ENCODE data around the gene USP51. TPM values are rescaled to one million over a fixed set of nuclear protein-coding genes. Genes with fewer than 3 reads are reported as not detected.

Gene USP51
- total and polyA plus RNA-seq, 2 donors from 2014 or later: 3.4 to 4.6 TPM

GRCh38 chrX:55452833-55453124, 36.9 kb downstream of the USP51 start:
- Histone ChIP-seq H3K36me3 (ENCODE audit: control insufficient read depth in 2 of 3, insufficient read depth in 3 of 3, low read length in 3 of 3) (no peaks in the 10 kb centered on the region), H3K27ac (ENCODE audit: low read depth in 2 of 2, low read length in 2 of 2) (no peak overlapping the region), H3K9ac (ENCODE audit: low read length in 3 of 3) (peak overlapping the region; percentile 10 to 74 (median 38)), H3K27me3 (ENCODE audit: control insufficient read depth, insufficient read depth, low read length) (no peaks in the 10 kb centered on the region), H3K4me3 (ENCODE audit: low read length in 3 of 3) (peak overlapping the region; percentile 83 to 86 (median 84)), H3K9me3 (ENCODE audit: control insufficient read depth in 2 of 3, insufficient read depth in 1 of 3, low read length in 3 of 3) (no peaks in the 10 kb centered on the region), H3K4me1 (ENCODE audit: control insufficient read depth in 2 of 3, insufficient read depth in 2 of 3, low read depth in 1 of 3, low read length in 3 of 3) (peaks cover 0 to 4% (median 2%) of the 10 kb centered on the region in 3 donors)
- TF ChIP-seq, protein P1, sequence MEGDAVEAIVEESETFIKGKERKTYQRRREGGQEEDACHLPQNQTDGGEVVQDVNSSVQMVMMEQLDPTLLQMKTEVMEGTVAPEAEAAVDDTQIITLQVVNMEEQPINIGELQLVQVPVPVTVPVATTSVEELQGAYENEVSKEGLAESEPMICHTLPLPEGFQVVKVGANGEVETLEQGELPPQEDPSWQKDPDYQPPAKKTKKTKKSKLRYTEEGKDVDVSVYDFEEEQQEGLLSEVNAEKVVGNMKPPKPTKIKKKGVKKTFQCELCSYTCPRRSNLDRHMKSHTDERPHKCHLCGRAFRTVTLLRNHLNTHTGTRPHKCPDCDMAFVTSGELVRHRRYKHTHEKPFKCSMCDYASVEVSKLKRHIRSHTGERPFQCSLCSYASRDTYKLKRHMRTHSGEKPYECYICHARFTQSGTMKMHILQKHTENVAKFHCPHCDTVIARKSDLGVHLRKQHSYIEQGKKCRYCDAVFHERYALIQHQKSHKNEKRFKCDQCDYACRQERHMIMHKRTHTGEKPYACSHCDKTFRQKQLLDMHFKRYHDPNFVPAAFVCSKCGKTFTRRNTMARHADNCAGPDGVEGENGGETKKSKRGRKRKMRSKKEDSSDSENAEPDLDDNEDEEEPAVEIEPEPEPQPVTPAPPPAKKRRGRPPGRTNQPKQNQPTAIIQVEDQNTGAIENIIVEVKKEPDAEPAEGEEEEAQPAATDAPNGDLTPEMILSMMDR (IDR thresholded peaks at IDR 0.05; ENCODE audit: borderline replicate concordance, extremely low read depth, insufficient read depth): no peak
- FAIRE-seq: no peak
- peak in 1 of 5 donors; percentile 25 for DNase-seq
- intact Hi-C loops (cut with DNase I): no loop called here

GRCh38 chrX:55451990-55452832, 37.4 kb downstream of the USP51 start, which contains the start of gene MAGEH1:
Gene MAGEH1 (plus strand): TSS chrX:55452127. CDS start chrX:55452375, 248 bp downstream.
- Histone ChIP-seq H3K9me3 (ENCODE audit: control insufficient read depth in 2 of 3, insufficient read depth in 1 of 3, low read length in 3 of 3) (no peaks in the 10 kb centered on the region), H3K27me3 (ENCODE audit: control insufficient read depth, insufficient read depth, low read length) (no peaks in the 10 kb centered on the region), H3K36me3 (ENCODE audit: control insufficient read depth in 2 of 3, insufficient read depth in 3 of 3, low read length in 3 of 3) (no peaks in the 10 kb centered on the region), H3K4me3 (ENCODE audit: low read length in 3 of 3) (peak within 1 kb of the TSS; percentile 83 to 86 (median 84)), H3K4me1 (ENCODE audit: control insufficient read depth in 2 of 3, insufficient read depth in 2 of 3, low read depth in 1 of 3, low read length in 3 of 3) (peaks cover 0 to 4% (median 2%) of the 10 kb centered on the region in 3 donors), H3K9ac (ENCODE audit: low read length in 3 of 3) (peak within 1 kb of the TSS; percentile 38 to 74 (median 63)), H3K27ac (ENCODE audit: low read depth in 2 of 2, low read length in 2 of 2) (peak within 1 kb of the TSS; percentile 7 to 81)
- intact Hi-C loops (cut with DNase I): no loop called here
- DNase-seq: peak; percentile 87 to 96 (median 91)
- no peak for FAIRE-seq
- TF ChIP-seq, protein P1 (IDR thresholded peaks at IDR 0.05; ENCODE audit: borderline replicate concordance, extremely low read depth, insufficient read depth): no peak

GRCh38 chrX:55451626-55451989, 38.0 kb downstream of the USP51 start:
- H3K27me3 ChIP-seq (ENCODE audit: control insufficient read depth, insufficient read depth, low read length): no peaks in the 10 kb centered on the region
- no peaks in the 10 kb centered on the region for H3K36me3 ChIP-seq (ENCODE audit: control insufficient read depth in 2 of 3, insufficient read depth in 3 of 3, low read length in 3 of 3)
- peaks cover 0 to 4% (median 2%) of the 10 kb centered on the region in 3 donors for H3K4me1 ChIP-seq (ENCODE audit: control insufficient read depth in 2 of 3, insufficient read depth in 2 of 3, low read depth in 1 of 3, low read length in 3 of 3)
- peak overlapping the region; percentile 7 to 81 for H3K27ac ChIP-seq (ENCODE audit: low read depth in 2 of 2, low read length in 2 of 2)
- DNase-seq (no peak), FAIRE-seq (no peak)
- H3K9me3 ChIP-seq (ENCODE audit: control insufficient read depth in 2 of 3, insufficient read depth in 1 of 3, low read length in 3 of 3): no peaks in the 10 kb centered on the region
- peak overlapping the region; percentile 75 to 86 (median 83) for H3K4me3 ChIP-seq (ENCODE audit: low read length in 3 of 3)
- peak overlapping the region; percentile 38 to 61 (median 55) for H3K9ac ChIP-seq (ENCODE audit: low read length in 3 of 3)
- TF ChIP-seq, protein P1 (IDR thresholded peaks at IDR 0.05; ENCODE audit: borderline replicate concordance, extremely low read depth, insufficient read depth): no peak
- intact Hi-C loops (cut with DNase I): no loop called here

Data from kidney (tissue), 14 donors.